Stimulated activated naive CD8-positive, alpha-beta T cell treated with anti-CD3 and anti-CD28 coated beads, Interleukin-15, Interleukin-2, amounts not matched to agents 100 U/mL and 50 U/mL, for 24 hours (primary cell): ENCODE results near the gene ZNF341.
A peak's percentile ranks its signal among the peaks of the same experiment; 100 is the strongest.
"Not testable (repeated sequence)": the region's sequence is repeated elsewhere in the genome, so short reads cannot be mapped to it uniquely, and the experiment has no call there.

Experiments
- ATAC-seq: fragments of 150-1000 bp; cut with Tn5 transposase; one replicate; pipeline ENCODE4 v1.10.0; 2021
- DNase-seq: peaks from one replicate; pipeline ENCODE4 v3.0.0; 2021

Gene ZNF341

DNA sequence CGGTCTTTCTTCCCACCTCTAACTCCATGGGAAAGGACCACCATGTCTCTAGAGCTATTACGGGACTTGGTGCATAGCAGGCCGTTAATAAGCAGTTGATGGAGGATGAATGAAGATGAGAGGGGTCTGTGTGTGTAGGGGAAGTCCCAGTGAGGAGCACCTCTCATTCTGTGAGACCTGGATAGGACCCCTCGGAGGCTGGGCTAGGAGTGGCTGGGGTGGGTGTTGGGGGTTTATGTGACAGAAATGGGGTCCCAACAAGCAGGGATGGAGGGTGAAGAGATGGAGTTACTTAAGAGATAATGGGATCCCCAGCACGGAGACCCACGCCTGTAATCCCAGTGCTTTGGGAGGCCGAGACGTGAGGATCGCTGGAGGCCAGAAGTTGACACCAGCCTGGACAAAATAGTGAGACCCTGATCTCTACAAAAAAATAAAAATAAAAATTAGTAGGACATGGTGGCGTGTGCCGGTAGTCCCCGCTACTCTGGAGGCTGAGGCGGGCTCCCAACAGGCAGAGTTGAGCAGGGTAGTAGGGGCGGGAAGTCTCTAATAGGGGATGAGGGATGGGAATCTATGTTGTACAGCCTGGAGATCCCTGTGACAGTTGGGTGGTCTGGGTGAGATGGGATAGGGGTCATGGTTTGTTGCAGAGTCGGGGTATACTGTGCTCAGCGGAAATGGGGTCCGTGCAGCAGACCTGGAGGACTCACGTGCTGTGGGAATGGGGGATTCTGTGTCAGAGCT is 677 bp upstream of the ZNF341 start:
- no peak for DNase-seq
- ATAC-seq: no peak

- ATAC-seq (peak; percentile 70), DNase-seq (peak; percentile 80)
Observed at GRCh38 chr20:33732166-33732970, 572 bp downstream of the ZNF341 start.

DNA sequence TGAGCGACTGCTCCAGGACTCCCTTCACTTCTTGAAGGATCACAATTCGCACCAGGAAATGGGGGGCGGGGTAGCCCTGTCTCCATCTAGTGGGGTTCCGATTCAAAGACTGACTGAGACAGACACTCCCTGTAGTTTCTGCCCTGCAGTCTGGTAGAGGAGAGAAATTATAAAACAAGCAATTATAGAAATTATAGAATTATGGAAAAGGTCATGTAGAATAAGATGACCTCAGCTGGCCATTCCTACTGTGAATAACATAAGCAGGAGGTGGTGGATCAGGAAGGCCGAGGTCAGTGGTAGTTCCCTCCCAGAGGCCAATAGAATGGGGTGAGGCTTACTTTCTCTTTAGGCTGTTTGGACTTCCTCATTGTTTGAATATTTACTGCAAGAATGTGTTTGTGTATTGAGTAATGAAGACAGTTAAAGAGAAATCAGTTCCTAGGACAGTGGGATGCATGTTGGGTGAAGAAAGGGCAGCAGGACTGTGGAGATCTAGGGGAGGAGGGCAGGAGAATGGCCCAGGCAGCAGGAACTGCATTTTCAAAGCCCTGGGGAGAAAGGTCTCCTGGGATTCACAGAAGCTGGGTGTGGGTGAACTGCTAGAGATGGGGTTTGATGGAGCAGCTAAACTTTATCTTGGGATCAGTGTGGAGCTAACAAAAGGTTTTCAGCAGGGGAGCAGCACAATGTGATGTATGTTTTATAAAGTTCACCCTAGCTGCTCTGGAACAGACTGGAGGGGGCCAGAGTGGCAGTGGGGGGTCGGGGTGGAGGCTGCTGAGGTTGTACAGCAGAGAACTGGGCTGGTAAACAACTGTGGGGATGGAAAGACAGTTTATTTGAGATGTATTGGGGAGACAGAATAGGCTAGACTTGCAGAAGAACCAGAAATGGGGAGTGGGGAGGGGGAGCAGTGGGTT is 2.1 kb downstream of the ZNF341 start:
- DNase-seq (no peak), ATAC-seq (no peak)

GRCh38 chr20:33736962-33737361 is 5.2 kb downstream of the ZNF341 start:
- no peak for ATAC-seq

GRCh38 chr20:33739493-33739892 is 7.7 kb downstream of the ZNF341 start:
- no peak for DNase-seq

More at GRCh38 chr20:33736962-33737361, 5.2 kb downstream of the ZNF341 start:
- no peak for DNase-seq

DNA sequence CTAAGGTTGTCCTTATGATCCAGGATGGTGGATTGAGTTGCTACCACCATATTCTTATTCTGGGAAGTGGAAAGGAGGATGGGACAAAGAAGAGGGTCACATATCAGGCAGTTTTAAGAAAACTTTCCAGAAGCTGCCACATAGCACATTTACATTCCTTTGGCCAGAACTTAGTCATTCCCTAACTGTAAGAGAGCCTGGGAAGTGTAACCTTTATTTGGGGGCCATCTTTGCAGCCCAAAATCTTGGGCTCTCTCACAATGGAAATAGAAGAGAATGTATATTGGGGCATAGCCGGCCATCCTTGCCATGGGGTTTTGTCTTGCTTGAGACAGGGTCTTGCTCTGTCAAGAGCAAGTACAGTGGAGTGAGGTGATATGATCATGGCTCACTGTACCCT is 8.4 kb downstream of the ZNF341 start:
- ATAC-seq (no peak), DNase-seq (no peak)

More at GRCh38 chr20:33739493-33739892, 7.7 kb downstream of the ZNF341 start:
- ATAC-seq: no peak

DNA sequence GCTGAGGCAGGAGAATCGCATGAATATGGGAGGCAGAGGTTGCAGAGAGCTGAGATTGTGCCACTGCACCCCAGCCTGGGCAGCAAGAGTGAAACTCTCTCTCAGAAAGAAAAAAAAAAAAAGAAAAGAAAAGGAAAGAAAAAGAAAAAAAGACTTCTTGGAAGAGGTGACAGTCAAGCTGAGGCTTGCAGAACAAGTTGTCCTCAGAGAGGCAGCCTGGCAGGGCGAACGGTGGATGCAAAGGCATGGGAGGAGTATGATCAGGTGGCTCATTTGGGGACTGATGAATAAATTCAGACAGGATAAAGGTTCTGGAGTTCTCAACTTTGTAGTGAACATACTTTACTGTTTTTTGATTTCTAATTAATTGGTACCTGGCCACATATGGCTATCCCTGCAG is 12.4 kb downstream of the ZNF341 start:
- ATAC-seq (no peak), DNase-seq (no peak)

GRCh38 chr20:33744773-33745385 is 13.1 kb downstream of the ZNF341 start:
- DNase-seq (no peak), ATAC-seq (no peak)

DNA sequence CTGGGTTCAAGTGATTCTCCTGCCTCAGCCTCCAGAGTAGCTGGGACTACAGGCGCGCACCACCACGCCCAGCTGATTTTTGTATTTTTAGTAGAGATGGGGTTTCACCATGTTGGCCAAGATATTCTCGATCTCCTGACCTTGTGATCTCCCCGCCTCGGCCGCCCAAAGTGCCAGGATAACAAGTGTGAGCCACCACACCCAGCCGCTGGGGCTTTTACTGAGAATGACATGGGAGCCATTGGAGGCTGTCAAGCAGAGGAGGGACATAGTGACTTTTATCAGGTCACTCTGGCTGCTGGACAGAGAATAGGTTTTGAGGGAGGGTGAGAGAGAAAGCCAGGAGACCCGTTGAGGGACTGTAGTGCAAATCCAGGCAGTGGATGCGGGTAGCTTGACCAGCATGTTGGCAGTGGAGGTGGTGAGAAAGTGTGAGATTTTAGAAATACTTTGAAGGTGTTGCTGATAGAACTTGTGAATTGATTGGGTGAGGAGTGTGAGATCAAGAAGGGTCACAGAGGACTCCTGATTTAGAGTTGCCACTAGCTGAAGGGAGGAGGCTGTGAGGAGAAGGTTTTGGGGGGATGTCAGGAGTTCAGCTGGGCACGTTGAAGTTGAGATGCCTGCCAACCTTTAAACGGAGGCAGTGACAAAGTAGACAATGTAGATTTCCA is 14.7 kb downstream of the ZNF341 start:
- DNase-seq (no peak), ATAC-seq (no peak)

DNA sequence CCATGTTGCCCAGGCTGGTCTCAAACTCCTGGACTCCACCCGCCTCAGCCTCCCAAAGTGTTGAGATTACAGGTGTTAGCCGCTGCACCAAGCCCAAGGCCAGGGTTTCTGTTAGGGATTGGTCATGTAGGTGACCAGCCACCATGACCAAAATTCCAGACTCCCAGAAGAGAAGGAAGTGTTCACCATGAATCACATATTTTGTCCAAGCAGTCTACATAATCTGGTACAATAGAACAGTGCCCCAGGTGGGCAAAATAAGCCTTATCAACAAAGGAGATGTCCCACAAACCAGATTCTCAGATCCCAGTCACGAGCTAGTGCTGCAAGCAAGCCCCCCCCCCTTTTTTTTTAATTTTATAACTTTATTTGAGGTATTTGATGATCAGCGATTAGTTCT is 20.0 kb downstream of the ZNF341 start:
- no peak for DNase-seq
- ATAC-seq: no peak

- ATAC-seq: no peak
- no peak for DNase-seq
Observed at GRCh38 chr20:33753143-33753542, 21.3 kb downstream of the ZNF341 start.

- DNase-seq (no peak), ATAC-seq (no peak)
Observed at GRCh38 chr20:33753763-33754162, 22.0 kb downstream of the ZNF341 start.

DNA sequence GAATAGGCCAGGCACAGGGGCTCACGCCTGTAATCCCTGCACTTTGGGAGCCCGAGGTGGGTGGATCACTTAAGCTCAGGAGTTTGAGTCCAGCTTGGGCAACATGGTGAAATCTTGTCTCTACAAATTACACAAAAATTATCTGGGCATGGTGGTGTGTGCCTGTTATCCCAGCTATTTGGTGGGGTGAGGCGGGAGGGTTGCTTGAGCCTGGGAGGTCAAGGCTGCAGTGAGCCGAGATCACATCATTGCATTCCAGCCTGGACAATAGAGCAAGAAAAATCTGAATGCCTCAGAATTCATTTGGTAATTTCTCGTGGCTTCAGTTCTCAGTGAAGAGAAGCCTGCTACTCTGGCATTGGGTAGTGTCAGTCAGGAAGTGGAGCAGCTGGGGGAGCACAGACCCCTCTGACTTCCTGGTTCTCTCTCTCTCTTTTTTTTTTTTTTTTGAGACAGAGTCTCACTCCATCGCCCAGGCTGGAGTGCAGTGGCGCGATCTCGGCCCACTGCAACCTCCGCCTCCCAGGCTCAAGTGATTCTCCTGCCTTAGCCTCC is 24.2 kb downstream of the ZNF341 start:
- not testable (repeated sequence) for ATAC-seq, DNase-seq

GRCh38 chr20:33757046-33757445 is 25.2 kb downstream of the ZNF341 start:
- no peak for DNase-seq
- ATAC-seq: no peak

DNA sequence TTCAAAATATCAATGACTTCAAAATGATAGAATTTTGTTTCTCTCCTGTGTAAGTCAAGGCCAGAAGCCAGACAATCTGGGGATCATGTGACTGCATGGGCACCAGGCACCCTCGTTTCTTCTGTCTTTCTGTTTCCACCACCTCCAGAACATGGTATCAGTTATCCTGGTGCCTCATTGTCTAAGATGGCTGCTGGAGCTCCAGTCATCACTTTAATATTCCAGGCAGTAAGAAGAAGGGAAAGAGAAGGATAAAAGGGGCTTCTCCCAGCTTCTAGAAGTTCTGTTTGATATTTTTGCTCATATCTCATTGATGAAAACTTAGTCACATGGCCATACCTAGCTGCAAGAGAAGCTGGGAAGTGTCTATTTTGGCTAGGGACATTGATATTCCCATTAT is 25.7 kb downstream of the ZNF341 start:
- ATAC-seq: no peak
- no peak for DNase-seq

GRCh38 chr20:33761698-33762250 is 30.0 kb downstream of the ZNF341 start:
- ATAC-seq: no peak
- DNase-seq: no peak

DNA sequence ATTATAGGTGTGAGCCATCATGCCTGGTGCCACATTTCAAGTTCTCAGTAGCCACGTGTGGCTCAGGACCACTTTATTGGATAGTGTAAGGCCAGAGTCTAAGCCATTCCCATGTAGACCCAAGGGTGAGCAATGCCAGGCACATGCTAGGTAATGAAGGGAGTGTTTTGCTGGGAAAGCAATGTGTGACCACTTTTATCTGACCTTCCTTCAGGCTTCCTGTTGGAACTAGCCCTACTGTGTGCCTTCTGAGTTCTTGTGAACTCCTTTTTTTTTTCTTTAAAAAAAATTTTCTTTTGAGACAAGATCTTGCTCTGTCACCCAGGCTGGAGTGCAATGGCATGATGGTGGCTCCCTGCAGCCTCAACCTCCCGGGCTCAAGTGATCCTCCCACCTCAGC is 33.3 kb downstream of the ZNF341 start:
- ATAC-seq (no peak), DNase-seq (no peak)

GRCh38 chr20:33765592-33765991 is 33.8 kb downstream of the ZNF341 start:
- no peak for DNase-seq
- ATAC-seq: no peak

- ATAC-seq: no peak
- no peak for DNase-seq
Observed at GRCh38 chr20:33766686-33767085, 34.9 kb downstream of the ZNF341 start.

GRCh38 chr20:33767777-33768138 is 36.0 kb downstream of the ZNF341 start:
- no peak for ATAC-seq

GRCh38 chr20:33769043-33769442 is 37.2 kb downstream of the ZNF341 start:
- ATAC-seq: no peak

More at GRCh38 chr20:33767777-33768138, 36.0 kb downstream of the ZNF341 start:
- DNase-seq: no peak

More at GRCh38 chr20:33769043-33769442, 37.2 kb downstream of the ZNF341 start:
- DNase-seq: no peak
